Measurements from ENCODE around the gene ITPR1. TPM values are rescaled to one million over a fixed set of nuclear protein-coding genes. Genes with fewer than 3 reads are reported as not detected.
"Not testable (repeated sequence)": the region's sequence is repeated elsewhere in the genome, so short reads cannot be mapped to it uniquely, and the experiment has no call there.

Gene ITPR1
- total RNA-seq, 4 donors from 2014 or later = 210 to 261 (median 232) TPM

- TF ChIP-seq CTCF (IDR thresholded peaks at IDR 0.05) (no peak), POLR2A (IDR thresholded peaks at IDR 0.05) (no peak)
- H3K9me3 ChIP-seq = no peaks in the 10 kb centered on the region
- H3K36me3 ChIP-seq = no peaks in the 10 kb centered on the region
- no peaks in the 10 kb centered on the region for H3K27me3 ChIP-seq
- H3K27ac ChIP-seq = peak overlapping the region in 2 of 3 donors; percentile 59
- WGBS, 2 donors = 37 to 49% methylated on average over 3 of the region's 3 CpGs
- no peak for DNase-seq
- H3K4me3 ChIP-seq (replicated peaks in 1 of 3) = no peak overlapping the region
- peaks cover 44 to 64% of the 10 kb centered on the region in 2 donors for H3K4me1 ChIP-seq
- intact Hi-C loops (cut with DNase I) = no loop called here
These were observed 98.5 kb downstream of the ITPR1 start for GRCh38 chr3:4591669-4592068.

GRCh38 chr3:4593014-4593413 is 99.9 kb downstream of the ITPR1 start:
- H3K9me3 ChIP-seq = no peaks in the 10 kb centered on the region
- H3K27me3 ChIP-seq = no peaks in the 10 kb centered on the region
- H3K36me3 ChIP-seq = no peaks in the 10 kb centered on the region
- no peak overlapping the region for H3K4me3 ChIP-seq (replicated peaks in 1 of 3)
- H3K4me1 ChIP-seq = peaks cover 50 to 65% of the 10 kb centered on the region in 2 donors
- intact Hi-C loops (cut with DNase I) = no loop called here
- TF ChIP-seq POLR2A (IDR thresholded peaks at IDR 0.05) (no peak), CTCF (IDR thresholded peaks at IDR 0.05) (no peak)
- H3K27ac ChIP-seq = no peak overlapping the region
- 96% methylated on average over 5 of the region's 5 CpGs for WGBS, 2 donors
- no peak for DNase-seq

- H3K27me3 ChIP-seq = no peaks in the 10 kb centered on the region
- H3K4me1 ChIP-seq = peaks cover 36 to 46% of the 10 kb centered on the region in 2 donors
- no peaks in the 10 kb centered on the region for H3K36me3 ChIP-seq
- H3K9me3 ChIP-seq = no peaks in the 10 kb centered on the region
- peak overlapping the region in 2 of 3 donors; percentile 40 to 59 for H3K27ac ChIP-seq
- intact Hi-C loops (cut with DNase I) = no loop called here
- DNase-seq = peak; percentile 27 to 33
- WGBS, 2 donors = 42 to 76% methylated on average over 6 of the region's 6 CpGs
- TF ChIP-seq CTCF (IDR thresholded peaks at IDR 0.05) (no peak), POLR2A (IDR thresholded peaks at IDR 0.05) (no peak)
- no peak overlapping the region for H3K4me3 ChIP-seq (replicated peaks in 1 of 3)
These were observed 102.6 kb downstream of the ITPR1 start for GRCh38 chr3:4595710-4596113.

GRCh38 chr3:4596612-4597011 is 103.5 kb downstream of the ITPR1 start:
- TF ChIP-seq CTCF (IDR thresholded peaks at IDR 0.05) = no peak
- no peak for TF ChIP-seq POLR2A (IDR thresholded peaks at IDR 0.05)
- DNase-seq = no peak
- no peaks in the 10 kb centered on the region for H3K9me3 ChIP-seq
- peaks cover 33 to 43% of the 10 kb centered on the region in 2 donors for H3K4me1 ChIP-seq
- peak overlapping the region in 2 of 3 donors; percentile 40 to 59 for H3K27ac ChIP-seq
- intact Hi-C loops (cut with DNase I) = no loop called here
- 63 to 73% methylated on average over 3 of the region's 3 CpGs for WGBS, 2 donors
- no peaks in the 10 kb centered on the region for H3K36me3 ChIP-seq
- no peak overlapping the region for H3K4me3 ChIP-seq (replicated peaks in 1 of 3)
- H3K27me3 ChIP-seq = no peaks in the 10 kb centered on the region

GRCh38 chr3:4597208-4597985 is 104.2 kb downstream of the ITPR1 start:
- peaks cover 26 to 37% of the 10 kb centered on the region in 2 donors for H3K4me1 ChIP-seq
- H3K27ac ChIP-seq = peak overlapping the region in 2 of 3 donors; percentile 40 to 59
- no peak overlapping the region for H3K4me3 ChIP-seq (replicated peaks in 1 of 3)
- H3K36me3 ChIP-seq = no peaks in the 10 kb centered on the region
- H3K9me3 ChIP-seq = no peaks in the 10 kb centered on the region
- no peaks in the 10 kb centered on the region for H3K27me3 ChIP-seq
- TF ChIP-seq POLR2A (IDR thresholded peaks at IDR 0.05) = no peak
- TF ChIP-seq CTCF (IDR thresholded peaks at IDR 0.05) = no peak
- no peak for DNase-seq
- intact Hi-C loops (cut with DNase I) = no loop called here
- WGBS, 2 donors = 73 to 76% methylated on average over 6 of the region's 6 CpGs

- DNase-seq; H3K36me3 ChIP-seq; H3K9me3 ChIP-seq; H3K27ac ChIP-seq; H3K4me3 ChIP-seq (replicated peaks in 1 of 3); H3K27me3 ChIP-seq; intact Hi-C loops (cut with DNase I): not testable (repeated sequence)
- H3K4me1 ChIP-seq = peaks cover 26 to 32% of the 10 kb centered on the region in 2 donors
- 94 to 96% methylated on average over 5 of the region's 5 CpGs for WGBS, 2 donors
These were observed 105.1 kb downstream of the ITPR1 start for GRCh38 chr3:4598232-4598631.

Measured in thyroid gland (tissue), 4 donors.